Measurements from ENCODE around the gene ADAMTS12.

Gene ADAMTS12

GRCh38 chr5:33852319-33852718, 39.5 kb downstream of the ADAMTS12 start:
- Histone ChIP-seq H3K4me1 (ENCODE audit: insufficient read depth, low read length) (peaks cover 19% of the 10 kb centered on the region), H3K27me3 (ENCODE audit: insufficient read depth, low read length) (no peaks in the 10 kb centered on the region), H3K36me3 (ENCODE audit: insufficient read depth, low read length) (no peaks in the 10 kb centered on the region), H3K4me3 (ENCODE audit: low read length) (no peak overlapping the region), H2AFZ (ENCODE audit: low read depth, low read length) (no peak overlapping the region), H3K9me3 (ENCODE audit: low read length) (no peaks in the 10 kb centered on the region)

GRCh38 chr5:33850100-33850594, 41.6 kb downstream of the ADAMTS12 start:
- Histone ChIP-seq H3K36me3 (ENCODE audit: insufficient read depth, low read length) (no peaks in the 10 kb centered on the region), H3K9me3 (ENCODE audit: low read length) (peaks cover 2% of the 10 kb centered on the region), H3K27me3 (ENCODE audit: insufficient read depth, low read length) (no peaks in the 10 kb centered on the region), H3K4me3 (ENCODE audit: low read length) (no peak overlapping the region), H2AFZ (ENCODE audit: low read depth, low read length) (no peak overlapping the region), H3K4me1 (ENCODE audit: insufficient read depth, low read length) (peaks cover 16% of the 10 kb centered on the region)

GRCh38 chr5:33848554-33848953, 43.2 kb downstream of the ADAMTS12 start:
- Histone ChIP-seq H3K36me3 (ENCODE audit: insufficient read depth, low read length) (no peaks in the 10 kb centered on the region), H3K4me3 (ENCODE audit: low read length) (no peak overlapping the region), H2AFZ (ENCODE audit: low read depth, low read length) (no peak overlapping the region), H3K9me3 (ENCODE audit: low read length) (peaks cover 2% of the 10 kb centered on the region), H3K27me3 (ENCODE audit: insufficient read depth, low read length) (no peaks in the 10 kb centered on the region), H3K4me1 (ENCODE audit: insufficient read depth, low read length) (peaks cover 5% of the 10 kb centered on the region)

GRCh38 chr5:33846851-33847250, 44.9 kb downstream of the ADAMTS12 start:
- H3K4me1 ChIP-seq (ENCODE audit: insufficient read depth, low read length): peaks cover 5% of the 10 kb centered on the region
- H3K27me3 ChIP-seq (ENCODE audit: insufficient read depth, low read length): no peaks in the 10 kb centered on the region
- no peaks in the 10 kb centered on the region for H3K36me3 ChIP-seq (ENCODE audit: insufficient read depth, low read length)
- no peak overlapping the region for H3K4me3 ChIP-seq (ENCODE audit: low read length)
- H2AFZ ChIP-seq (ENCODE audit: low read depth, low read length): no peak overlapping the region
- peaks cover 2% of the 10 kb centered on the region for H3K9me3 ChIP-seq (ENCODE audit: low read length)

GRCh38 chr5:33843579-33843978, 48.2 kb downstream of the ADAMTS12 start:
- no peaks in the 10 kb centered on the region for H3K27me3 ChIP-seq (ENCODE audit: insufficient read depth, low read length)
- H3K4me1 ChIP-seq (ENCODE audit: insufficient read depth, low read length): no peaks in the 10 kb centered on the region
- H3K36me3 ChIP-seq (ENCODE audit: insufficient read depth, low read length): no peaks in the 10 kb centered on the region
- H3K9me3 ChIP-seq (ENCODE audit: low read length): peaks cover 2% of the 10 kb centered on the region
- H2AFZ ChIP-seq (ENCODE audit: low read depth, low read length): no peak overlapping the region
- no peak overlapping the region for H3K4me3 ChIP-seq (ENCODE audit: low read length)

- peaks cover 2% of the 10 kb centered on the region for H3K9me3 ChIP-seq (ENCODE audit: low read length)
- H3K4me1 ChIP-seq (ENCODE audit: insufficient read depth, low read length): no peaks in the 10 kb centered on the region
- no peak overlapping the region for H2AFZ ChIP-seq (ENCODE audit: low read depth, low read length)
- H3K4me3 ChIP-seq (ENCODE audit: low read length): no peak overlapping the region
- H3K36me3 ChIP-seq (ENCODE audit: insufficient read depth, low read length): no peaks in the 10 kb centered on the region
- no peaks in the 10 kb centered on the region for H3K27me3 ChIP-seq (ENCODE audit: insufficient read depth, low read length)
Measured at GRCh38 chr5:33842456-33842855, 49.3 kb downstream of the ADAMTS12 start.

GRCh38 chr5:33841891-33842290, 49.9 kb downstream of the ADAMTS12 start:
- peaks cover 2% of the 10 kb centered on the region for H3K9me3 ChIP-seq (ENCODE audit: low read length)
- H3K4me3 ChIP-seq (ENCODE audit: low read length): no peak overlapping the region
- H3K36me3 ChIP-seq (ENCODE audit: insufficient read depth, low read length): no peaks in the 10 kb centered on the region

GRCh38 chr5:33840927-33841547, 50.8 kb downstream of the ADAMTS12 start:
- peaks cover 2% of the 10 kb centered on the region for H3K9me3 ChIP-seq (ENCODE audit: low read length)
- no peaks in the 10 kb centered on the region for H3K27me3 ChIP-seq (ENCODE audit: insufficient read depth, low read length)
- H3K4me1 ChIP-seq (ENCODE audit: insufficient read depth, low read length): no peaks in the 10 kb centered on the region
- H3K36me3 ChIP-seq (ENCODE audit: insufficient read depth, low read length): no peaks in the 10 kb centered on the region
- no peak overlapping the region for H3K4me3 ChIP-seq (ENCODE audit: low read length)
- no peak overlapping the region for H2AFZ ChIP-seq (ENCODE audit: low read depth, low read length)

More at GRCh38 chr5:33841891-33842290, 49.9 kb downstream of the ADAMTS12 start:
- Histone ChIP-seq H3K27me3 (ENCODE audit: insufficient read depth, low read length) (no peaks in the 10 kb centered on the region), H3K4me1 (ENCODE audit: insufficient read depth, low read length) (no peaks in the 10 kb centered on the region), H2AFZ (ENCODE audit: low read depth, low read length) (no peak overlapping the region)

- Histone ChIP-seq H3K9me3 (ENCODE audit: low read length) (no peaks in the 10 kb centered on the region), H2AFZ (ENCODE audit: low read depth, low read length) (no peak overlapping the region), H3K4me3 (ENCODE audit: low read length) (no peak overlapping the region), H3K36me3 (ENCODE audit: insufficient read depth, low read length) (no peaks in the 10 kb centered on the region), H3K4me1 (ENCODE audit: insufficient read depth, low read length) (no peaks in the 10 kb centered on the region), H3K27me3 (ENCODE audit: insufficient read depth, low read length) (no peaks in the 10 kb centered on the region)
Measured at GRCh38 chr5:33837301-33837700, 54.5 kb downstream of the ADAMTS12 start.

GRCh38 chr5:33834334-33834733, 57.5 kb downstream of the ADAMTS12 start:
- Histone ChIP-seq H3K4me1 (ENCODE audit: insufficient read depth, low read length) (peaks cover 2% of the 10 kb centered on the region), H3K9me3 (ENCODE audit: low read length) (no peaks in the 10 kb centered on the region), H3K36me3 (ENCODE audit: insufficient read depth, low read length) (no peaks in the 10 kb centered on the region), H3K27me3 (ENCODE audit: insufficient read depth, low read length) (no peaks in the 10 kb centered on the region), H2AFZ (ENCODE audit: low read depth, low read length) (no peak overlapping the region), H3K4me3 (ENCODE audit: low read length) (no peak overlapping the region)

- Histone ChIP-seq H3K4me3 (ENCODE audit: low read length) (no peak overlapping the region), H3K36me3 (ENCODE audit: insufficient read depth, low read length) (no peaks in the 10 kb centered on the region), H2AFZ (ENCODE audit: low read depth, low read length) (no peak overlapping the region), H3K9me3 (ENCODE audit: low read length) (no peaks in the 10 kb centered on the region), H3K27me3 (ENCODE audit: insufficient read depth, low read length) (no peaks in the 10 kb centered on the region), H3K4me1 (ENCODE audit: insufficient read depth, low read length) (peaks cover 7% of the 10 kb centered on the region)
Measured at GRCh38 chr5:33833237-33833575, 58.6 kb downstream of the ADAMTS12 start.

GRCh38 chr5:33832404-33833236, 59.2 kb downstream of the ADAMTS12 start:
- Histone ChIP-seq H2AFZ (ENCODE audit: low read depth, low read length) (no peak overlapping the region), H3K4me3 (ENCODE audit: low read length) (no peak overlapping the region), H3K36me3 (ENCODE audit: insufficient read depth, low read length) (no peaks in the 10 kb centered on the region), H3K4me1 (ENCODE audit: insufficient read depth, low read length) (peaks cover 7% of the 10 kb centered on the region), H3K27me3 (ENCODE audit: insufficient read depth, low read length) (no peaks in the 10 kb centered on the region), H3K9me3 (ENCODE audit: low read length) (no peaks in the 10 kb centered on the region)

GRCh38 chr5:33831041-33831440, 60.7 kb downstream of the ADAMTS12 start:
- H3K4me3 ChIP-seq (ENCODE audit: low read length): no peak overlapping the region
- H3K36me3 ChIP-seq (ENCODE audit: insufficient read depth, low read length): no peaks in the 10 kb centered on the region
- no peaks in the 10 kb centered on the region for H3K9me3 ChIP-seq (ENCODE audit: low read length)
- H3K4me1 ChIP-seq (ENCODE audit: insufficient read depth, low read length): peaks cover 7% of the 10 kb centered on the region
- no peaks in the 10 kb centered on the region for H3K27me3 ChIP-seq (ENCODE audit: insufficient read depth, low read length)
- H2AFZ ChIP-seq (ENCODE audit: low read depth, low read length): no peak overlapping the region

Data from neuron (in vitro differentiated cells).